ENCODE data around the gene RAI2. TPM values are rescaled to one million over a fixed set of nuclear protein-coding genes. Genes with fewer than 3 reads are reported as not detected.

The RAI2 gene
- total RNA-seq, 4 donors from 2014 or later: 2.5 to 8.5 (median 4.6) TPM

GRCh38 chrX:17805120-17805519, 56.0 kb downstream of the RAI2 start:
- H3K9me3 ChIP-seq: no peaks in the 10 kb centered on the region
- no peak overlapping the region for H3K27ac ChIP-seq
- ATAC-seq (no peak), DNase-seq (no peak)
- H3K4me1 ChIP-seq: no peaks in the 10 kb centered on the region
- H3K36me3 ChIP-seq: no peaks in the 10 kb centered on the region
- no peaks in the 10 kb centered on the region for H3K27me3 ChIP-seq
- no peak for TF ChIP-seq POLR2A (IDR thresholded peaks at IDR 0.05)
- TF ChIP-seq, protein P1, sequence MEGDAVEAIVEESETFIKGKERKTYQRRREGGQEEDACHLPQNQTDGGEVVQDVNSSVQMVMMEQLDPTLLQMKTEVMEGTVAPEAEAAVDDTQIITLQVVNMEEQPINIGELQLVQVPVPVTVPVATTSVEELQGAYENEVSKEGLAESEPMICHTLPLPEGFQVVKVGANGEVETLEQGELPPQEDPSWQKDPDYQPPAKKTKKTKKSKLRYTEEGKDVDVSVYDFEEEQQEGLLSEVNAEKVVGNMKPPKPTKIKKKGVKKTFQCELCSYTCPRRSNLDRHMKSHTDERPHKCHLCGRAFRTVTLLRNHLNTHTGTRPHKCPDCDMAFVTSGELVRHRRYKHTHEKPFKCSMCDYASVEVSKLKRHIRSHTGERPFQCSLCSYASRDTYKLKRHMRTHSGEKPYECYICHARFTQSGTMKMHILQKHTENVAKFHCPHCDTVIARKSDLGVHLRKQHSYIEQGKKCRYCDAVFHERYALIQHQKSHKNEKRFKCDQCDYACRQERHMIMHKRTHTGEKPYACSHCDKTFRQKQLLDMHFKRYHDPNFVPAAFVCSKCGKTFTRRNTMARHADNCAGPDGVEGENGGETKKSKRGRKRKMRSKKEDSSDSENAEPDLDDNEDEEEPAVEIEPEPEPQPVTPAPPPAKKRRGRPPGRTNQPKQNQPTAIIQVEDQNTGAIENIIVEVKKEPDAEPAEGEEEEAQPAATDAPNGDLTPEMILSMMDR (IDR thresholded peaks at IDR 0.05 in 4 of 5, conservative IDR thresholded peaks at IDR 0.05 in 1 of 5): no peak
- intact Hi-C loops (cut with DNase I; ENCODE audit: low total_unique reads) (no loop called here), in situ Hi-C loops (cut with MboI; ENCODE audit: low sequenced_read_pairs in 4 of 4) (no loop called here)
- no peak overlapping the region for H3K4me3 ChIP-seq

DNA sequence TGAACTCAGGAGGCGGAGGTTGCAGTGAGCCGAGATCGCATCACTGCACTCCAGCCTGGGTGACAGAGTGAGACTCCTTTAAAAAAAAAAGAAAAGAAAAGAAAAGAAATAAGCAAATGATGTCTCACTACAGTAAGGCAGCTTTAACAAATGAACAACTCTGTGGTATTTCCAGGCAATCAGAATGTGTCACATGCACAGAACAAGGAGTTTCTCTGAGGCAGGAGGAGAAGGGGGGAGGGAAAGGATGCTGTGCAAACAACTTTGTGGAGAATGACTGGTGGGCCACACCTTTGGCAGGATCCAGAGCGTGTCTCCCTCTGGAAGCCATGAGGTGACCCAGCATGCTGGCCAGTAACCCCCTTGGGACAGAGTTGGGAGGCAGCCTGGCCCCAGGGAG, 57.6 kb downstream of the RAI2 start:
- Histone ChIP-seq H3K36me3 (no peaks in the 10 kb centered on the region), H3K27me3 (no peaks in the 10 kb centered on the region), H3K9me3 (no peaks in the 10 kb centered on the region), H3K4me1 (no peaks in the 10 kb centered on the region), H3K27ac (no peak overlapping the region), H3K4me3 (no peak overlapping the region)
- DNase-seq (no peak), ATAC-seq (no peak)
- intact Hi-C loops (cut with DNase I; ENCODE audit: low total_unique reads): no loop called here
- in situ Hi-C loops (cut with MboI; ENCODE audit: low sequenced_read_pairs in 4 of 4): no loop called here
- TF ChIP-seq POLR2A (IDR thresholded peaks at IDR 0.05): no peak
- TF ChIP-seq, protein P1 (IDR thresholded peaks at IDR 0.05 in 4 of 5, conservative IDR thresholded peaks at IDR 0.05 in 1 of 5): no peak

GRCh38 chrX:17802756-17803155, 58.3 kb downstream of the RAI2 start:
- ATAC-seq (no peak), DNase-seq (no peak)
- Histone ChIP-seq H3K4me3 (no peak overlapping the region), H3K36me3 (no peaks in the 10 kb centered on the region), H3K27ac (no peak overlapping the region), H3K4me1 (no peaks in the 10 kb centered on the region), H3K9me3 (no peaks in the 10 kb centered on the region), H3K27me3 (no peaks in the 10 kb centered on the region)
- TF ChIP-seq, protein P1 (IDR thresholded peaks at IDR 0.05 in 4 of 5, conservative IDR thresholded peaks at IDR 0.05 in 1 of 5): no peak
- TF ChIP-seq POLR2A (IDR thresholded peaks at IDR 0.05): no peak
- intact Hi-C loops (cut with DNase I; ENCODE audit: low total_unique reads) (no loop called here), in situ Hi-C loops (cut with MboI; ENCODE audit: low sequenced_read_pairs in 4 of 4) (no loop called here)

- DNase-seq (no peak), ATAC-seq (no peak)
- no peaks in the 10 kb centered on the region for H3K27me3 ChIP-seq
- TF ChIP-seq, protein P1 (IDR thresholded peaks at IDR 0.05 in 4 of 5, conservative IDR thresholded peaks at IDR 0.05 in 1 of 5): no peak
- TF ChIP-seq POLR2A (IDR thresholded peaks at IDR 0.05): no peak
- no peaks in the 10 kb centered on the region for H3K36me3 ChIP-seq
- H3K4me1 ChIP-seq: no peaks in the 10 kb centered on the region
- intact Hi-C loops (cut with DNase I; ENCODE audit: low total_unique reads) (no loop called here), in situ Hi-C loops (cut with MboI; ENCODE audit: low sequenced_read_pairs in 4 of 4) (no loop called here)
- H3K4me3 ChIP-seq: no peak overlapping the region
- H3K9me3 ChIP-seq: no peaks in the 10 kb centered on the region
- no peak overlapping the region for H3K27ac ChIP-seq
Measured at GRCh38 chrX:17801431-17801830, 59.7 kb downstream of the RAI2 start.

DNA sequence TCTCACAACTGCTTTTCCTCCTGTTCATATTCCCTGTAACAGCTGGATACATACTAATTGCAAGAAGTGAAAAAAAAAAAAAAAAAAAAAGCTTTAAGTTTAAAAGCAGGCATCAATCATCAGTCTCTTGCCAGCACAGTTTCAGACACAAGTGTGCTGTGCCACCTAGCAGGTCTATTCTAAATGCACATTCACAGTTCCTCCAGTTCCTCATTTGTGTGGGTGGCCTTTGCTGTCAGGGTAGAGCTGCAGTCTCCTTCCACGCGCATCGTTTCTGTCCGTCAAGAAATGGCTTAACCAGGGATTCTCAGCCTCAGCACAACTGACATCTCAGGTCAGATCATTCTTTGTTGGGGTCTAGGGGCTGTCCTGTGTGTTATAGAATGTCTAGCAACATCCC, 62.2 kb downstream of the RAI2 start:
- H3K27ac ChIP-seq: no peak overlapping the region
- DNase-seq: no peak
- TF ChIP-seq, protein P1 (IDR thresholded peaks at IDR 0.05 in 4 of 5, conservative IDR thresholded peaks at IDR 0.05 in 1 of 5): no peak
- no peak for TF ChIP-seq POLR2A (IDR thresholded peaks at IDR 0.05)
- no peaks in the 10 kb centered on the region for H3K27me3 ChIP-seq
- ATAC-seq: no peak
- no peaks in the 10 kb centered on the region for H3K9me3 ChIP-seq
- no peaks in the 10 kb centered on the region for H3K4me1 ChIP-seq
- H3K36me3 ChIP-seq: no peaks in the 10 kb centered on the region
- no peak overlapping the region for H3K4me3 ChIP-seq
- in situ Hi-C loops (cut with MboI; ENCODE audit: low sequenced_read_pairs in 4 of 4): loop anchor here in 2 of 4 donors (25.0 kb wide), 1 partner anchor 413 kb away; the partner anchor contains the start of gene BEND2 (in 2 of the 2)
- intact Hi-C loops (cut with DNase I; ENCODE audit: low total_unique reads): no loop called here
